A673 (cell line): ENCODE data around the gene ITGA1. TPM values are rescaled to one million over a fixed set of nuclear protein-coding genes. Genes with fewer than 3 reads are reported as not detected.

Experiments used
- BruUV-seq: library from RNA; stranded (reverse); fragments of 400-500 nt; replicated peaks from 2 replicates; lab custom pipeline; 2021; lab: Mats Ljungman, UMichigan
- CTCF ChIA-PET: fragments of 300-600 bp; sonication (Branson Sonifier 250); formaldehyde crosslinking; loops from one replicate; lab custom pipeline; 2022; ENCODE audit warnings: antibody characterized with exemption; lab: Charles Lee
- POLR2A ChIA-PET: fragments of 300-600 bp; sonication (Branson Sonifier 250); formaldehyde crosslinking; loops from one replicate; lab custom pipeline; 2022; ENCODE audit warnings: antibody characterized with exemption; ENCODE audit not compliant: low non-redundant PET; lab: Charles Lee
- DNase-seq: peaks from one replicate; pipeline ENCODE4 v3.0.0-alpha.2; 2015; ENCODE audit warnings: low spot score
- H3K27ac ChIP-seq: fragments of 200-600 bp; sonication (generic); 2 replicates; pipeline ENCODE4 v1.5.1; 2016; ENCODE audit warnings: mixed run types, low read depth, mild to moderate bottlenecking, mixed read lengths, antibody characterized with exemption, low read length; ENCODE audit not compliant: poor library complexity, severe bottlenecking
- H3K27me3 ChIP-seq: fragments of 200-600 bp; sonication (generic); replicated peaks from 2 replicates; pipeline ENCODE4 v1.6.1; 2017; ENCODE audit warnings: mixed run types, low read depth, mild to moderate bottlenecking, mixed read lengths, antibody characterized with exemption, low read length; ENCODE audit not compliant: insufficient read depth, poor library complexity
- H3K36me3 ChIP-seq: fragments of 200-600 bp; sonication (generic); 2 replicates; pipeline ENCODE4 v1.6.1; 2016; ENCODE audit warnings: mixed run types, mild to moderate bottlenecking, mixed read lengths, antibody characterized with exemption, low read length; ENCODE audit not compliant: insufficient read depth, poor library complexity, severe bottlenecking
- H3K4me1 ChIP-seq: fragments of 200-600 bp; sonication (generic); 2 replicates; pipeline ENCODE4 v1.6.1; 2017; ENCODE audit warnings: mixed run types, mild to moderate bottlenecking, mixed read lengths, antibody characterized with exemption, low read length; ENCODE audit not compliant: insufficient read depth, poor library complexity, severe bottlenecking
- H3K4me3 ChIP-seq: fragments of 200-600 bp; sonication (generic); 2 replicates; pipeline ENCODE4 v1.5.1; 2016; ENCODE audit warnings: low read depth, mixed run types, mild to moderate bottlenecking, mixed read lengths, low read length; ENCODE audit not compliant: poor library complexity, severe bottlenecking
- H3K9me3 ChIP-seq: fragments of 200-600 bp; sonication (generic); 2 replicates; pipeline ENCODE4 v1.6.1; 2016; ENCODE audit warnings: mixed run types, low read depth, mild to moderate bottlenecking, mixed read lengths, antibody characterized with exemption, low read length; ENCODE audit not compliant: poor library complexity, severe bottlenecking
- CTCF ChIP-seq: fragments of 300-800, 200-600 bp; sonication (generic); conservative IDR thresholded peaks from 2 replicates; pipeline ENCODE4 v1.5.1; 2017; ENCODE audit warnings: low read depth, mild to moderate bottlenecking, antibody characterized with exemption, low read length, moderate library complexity, mixed read lengths
- EZH2 ChIP-seq: fragments of 200-600 bp; sonication (generic); IDR thresholded peaks from 2 replicates; pipeline ENCODE4 v1.6.1; 2017; ENCODE audit warnings: borderline replicate concordance, low read depth, mild to moderate bottlenecking, mixed read lengths, antibody characterized with exemption, low read length; ENCODE audit not compliant: poor library complexity, severe bottlenecking
- intact Hi-C: fragments of 100-400 bp; cut with micrococcal nuclease; formaldehyde crosslinking; loops from one replicate; pipeline ENCODE4 v1.10.0; 2022; ENCODE audit not compliant: unreplicated experiment
- total RNA-seq: library from RNA; stranded (reverse); gene quantifications from 2 replicates; pipeline ENCODE4 v1.2.3, GENCODE V29; 2021

ITGA1 gene
- total RNA-seq, 1 experiment from 2014 or later, result 8.1 TPM

GRCh38 chr5:52881468-52881867, 93.8 kb downstream of the ITGA1 start:
- DNase-seq, result no peak
- intact Hi-C loops, result no loop called here
- Histone ChIP-seq H3K27ac (no peak overlapping the region), H3K4me1 (peaks cover 24% of the 10 kb centered on the region), H3K9me3 (no peaks in the 10 kb centered on the region), H3K27me3 (no peaks in the 10 kb centered on the region), H3K4me3 (no peak overlapping the region), H3K36me3 (no peaks in the 10 kb centered on the region)
- CTCF ChIA-PET, result no interaction called here
- BruUV-seq, result no TSS peak
- POLR2A ChIA-PET, result no interaction called here
- TF ChIP-seq EZH2 (no peak), CTCF (no peak)

GRCh38 chr5:52883110-52883509, 95.4 kb downstream of the ITGA1 start:
- H3K9me3 ChIP-seq, result no peaks in the 10 kb centered on the region
- TF ChIP-seq CTCF (no peak), EZH2 (no peak)
- H3K4me3 ChIP-seq, result no peak overlapping the region
- no peaks in the 10 kb centered on the region for H3K27me3 ChIP-seq
- no TSS peak for BruUV-seq
- no peak overlapping the region for H3K27ac ChIP-seq
- ChIA-PET POLR2A (no interaction called here), CTCF (no interaction called here)
- DNase-seq, result no peak
- intact Hi-C loops, result no loop called here
- peaks cover 22% of the 10 kb centered on the region for H3K4me1 ChIP-seq
- H3K36me3 ChIP-seq, result no peaks in the 10 kb centered on the region

GRCh38 chr5:52884453-52884852, 96.7 kb downstream of the ITGA1 start:
- no peaks in the 10 kb centered on the region for H3K36me3 ChIP-seq
- intact Hi-C loops, result no loop called here

More at GRCh38 chr5:52884453-52884852, 96.7 kb downstream of the ITGA1 start:
- CTCF ChIA-PET, result no interaction called here
- no peaks in the 10 kb centered on the region for H3K9me3 ChIP-seq
- POLR2A ChIA-PET, result no interaction called here
- no peak overlapping the region for H3K27ac ChIP-seq
- BruUV-seq, result no TSS peak
- no peak for TF ChIP-seq EZH2
- TF ChIP-seq CTCF, result no peak
- H3K4me3 ChIP-seq, result no peak overlapping the region
- H3K4me1 ChIP-seq, result peaks cover 14% of the 10 kb centered on the region
- H3K27me3 ChIP-seq, result no peaks in the 10 kb centered on the region
- no peak for DNase-seq
